KBM-7 (cell line): ENCODE data around the gene SPOCD1.

Experiments
- DNase-seq: peaks from one replicate; pipeline ENCODE4 v3.0.0-alpha.2; 2015
- in situ Hi-C: fragments of 300-500 bp; cut with MboI; formaldehyde crosslinking; loops from 2 replicates; pipeline ENCODE4 v1.14.3; 2020; ENCODE audit warnings: low sequenced_read_pairs, low pct_unique_long_range_greater_than_20kb, mixed read lengths

The SPOCD1 gene

GRCh38 chr1:31763671-31764311 lies 52.0 kb downstream of the SPOCD1 start:
- in situ Hi-C loops: no loop called here
- DNase-seq: no peak

DNA sequence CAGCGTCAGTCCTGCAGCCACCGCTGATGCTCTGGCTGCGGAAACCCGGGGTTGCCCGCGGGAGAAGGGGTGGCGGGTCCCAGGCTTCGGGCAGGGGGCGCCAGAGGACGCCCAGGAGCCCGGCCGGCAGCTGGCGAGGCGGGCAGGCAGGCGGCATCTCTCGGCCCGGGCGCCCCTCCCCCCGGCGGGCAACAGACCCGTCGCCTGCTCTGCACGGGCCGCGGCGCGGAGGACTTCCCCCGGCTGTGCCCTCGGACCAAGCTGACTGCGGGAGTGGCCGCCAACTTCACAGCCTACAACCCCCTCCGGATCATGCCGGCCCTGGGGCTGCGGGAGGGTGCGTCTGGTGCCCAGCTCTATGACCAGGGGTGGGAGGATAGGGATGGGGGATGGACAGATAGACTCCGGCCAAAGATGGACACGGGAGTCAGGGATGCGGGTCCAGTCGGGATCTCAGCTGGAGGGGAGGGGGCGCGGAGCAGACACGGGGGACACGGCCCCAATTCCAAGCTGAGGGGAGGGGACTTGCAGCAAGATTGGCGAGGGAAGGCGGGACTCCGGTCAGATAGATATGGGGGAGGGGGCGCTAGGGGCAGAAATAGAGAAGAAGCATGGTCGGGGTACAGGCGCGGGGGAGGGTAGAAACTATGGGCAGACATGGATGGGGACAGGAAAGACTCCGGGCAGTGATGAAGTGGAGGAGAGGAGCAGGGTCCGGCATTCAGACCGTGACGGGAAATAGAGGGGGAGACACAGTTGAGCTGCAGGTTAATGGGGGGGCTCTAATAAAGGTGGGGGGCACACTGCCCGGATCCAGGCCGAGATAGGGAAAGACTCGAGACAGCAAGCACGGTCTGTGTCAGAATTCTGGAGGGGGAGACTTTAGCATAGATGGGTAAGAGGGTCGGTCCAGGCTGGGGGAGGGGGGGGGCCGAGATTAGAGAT lies 52.8 kb downstream of the SPOCD1 start:
- in situ Hi-C loops: no loop called here

DNA sequence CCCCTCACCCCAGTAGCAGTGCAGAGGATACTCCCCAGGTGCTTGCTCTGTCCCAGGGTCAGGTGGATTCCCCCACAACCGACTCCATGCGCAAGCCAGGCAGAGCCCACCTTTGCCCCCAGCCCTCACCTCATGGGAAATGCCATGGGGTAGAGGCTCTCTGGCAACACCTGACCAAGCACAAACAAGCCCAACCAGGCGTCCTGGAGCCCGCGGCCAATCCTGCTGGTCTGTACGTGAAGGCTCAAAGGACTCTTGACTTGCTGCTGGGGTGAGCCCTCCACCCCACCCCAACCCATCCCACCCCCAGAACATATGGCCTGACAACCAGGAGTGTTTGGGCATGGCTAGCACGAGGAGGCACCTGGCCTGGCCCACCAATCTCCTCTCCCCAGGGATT lies 53.5 kb downstream of the SPOCD1 start:
- DNase-seq: no peak
- in situ Hi-C loops: no loop called here

More for the DNA sequence above, 52.8 kb downstream of the SPOCD1 start:
- DNase-seq: peak; percentile 76

GRCh38 chr1:31761883-31762282 lies 53.9 kb downstream of the SPOCD1 start:
- in situ Hi-C loops: no loop called here
- no peak for DNase-seq

GRCh38 chr1:31760471-31761470 lies 55.1 kb downstream of the SPOCD1 start:
- peak; percentile 34 for DNase-seq
- in situ Hi-C loops: no loop called here

- in situ Hi-C loops: no loop called here
- DNase-seq: no peak
Measured at GRCh38 chr1:31759298-31760023, 56.4 kb downstream of the SPOCD1 start.

GRCh38 chr1:31758823-31759222 lies 57.0 kb downstream of the SPOCD1 start:
- DNase-seq: no peak
- in situ Hi-C loops: no loop called here

DNA sequence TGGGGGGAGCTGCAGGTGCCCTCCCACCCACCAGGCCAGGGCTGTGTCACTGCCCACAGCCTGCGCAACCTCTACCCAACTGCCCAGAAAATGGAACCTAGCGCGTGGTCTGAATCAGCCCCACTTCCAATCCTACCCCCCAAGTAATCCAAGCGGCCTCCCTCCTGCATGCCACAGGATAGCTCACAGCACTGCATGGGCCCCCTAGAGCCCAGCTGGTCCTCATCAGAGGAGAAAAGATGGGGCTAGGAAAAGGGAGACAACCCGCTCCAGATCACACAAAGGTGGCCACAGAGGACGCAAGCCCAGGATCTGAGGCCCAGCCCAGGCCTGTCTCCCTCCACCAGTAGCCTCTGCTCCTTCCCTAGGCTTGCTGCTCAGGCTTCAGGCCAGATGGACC lies 57.8 kb downstream of the SPOCD1 start:
- no peak for DNase-seq
- in situ Hi-C loops: no loop called here

GRCh38 chr1:31757204-31757679 lies 58.6 kb downstream of the SPOCD1 start:
- in situ Hi-C loops: no loop called here
- DNase-seq: no peak

- no peak for DNase-seq
- in situ Hi-C loops: no loop called here
Measured at GRCh38 chr1:31756578-31756977, 59.2 kb downstream of the SPOCD1 start.

GRCh38 chr1:31755850-31756492 lies 59.9 kb downstream of the SPOCD1 start:
- in situ Hi-C loops: no loop called here
- DNase-seq: no peak

GRCh38 chr1:31755197-31755611 lies 60.6 kb downstream of the SPOCD1 start:
- no peak for DNase-seq
- in situ Hi-C loops: no loop called here

GRCh38 chr1:31754397-31754796 lies 61.4 kb downstream of the SPOCD1 start:
- in situ Hi-C loops: no loop called here

DNA sequence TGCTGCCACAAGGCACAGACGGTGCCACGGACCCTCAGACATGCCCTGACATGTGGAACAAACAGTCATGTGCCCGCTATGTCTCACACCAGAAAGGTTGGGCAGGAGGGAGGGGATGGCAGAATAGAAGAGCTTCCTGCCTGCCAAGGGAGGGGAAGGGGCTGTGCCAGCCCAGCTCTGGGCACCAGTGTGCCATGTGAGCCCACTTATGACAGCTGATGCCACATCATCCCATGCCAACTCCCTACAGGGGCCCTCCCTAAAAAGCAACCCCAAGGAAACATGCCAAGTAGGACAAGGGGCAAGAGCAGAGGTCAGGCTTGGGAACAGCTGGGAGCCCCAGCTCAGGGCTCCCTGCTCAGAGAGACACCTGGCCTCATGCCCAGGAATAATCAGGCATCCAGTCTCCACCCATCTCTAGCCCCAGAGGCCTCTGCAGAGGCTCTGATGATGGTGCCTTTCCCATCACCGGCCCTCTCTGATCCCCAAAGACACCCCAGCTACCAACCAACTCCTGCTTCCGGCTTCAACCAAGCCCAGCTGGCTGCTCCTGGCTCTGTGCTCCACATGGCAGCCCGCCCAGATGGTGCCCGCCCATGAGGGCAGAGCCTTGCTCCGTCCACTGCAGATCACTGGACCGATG lies 62.0 kb downstream of the SPOCD1 start:
- DNase-seq: no peak
- in situ Hi-C loops: no loop called here

More at GRCh38 chr1:31754397-31754796, 61.4 kb downstream of the SPOCD1 start:
- DNase-seq: no peak

GRCh38 chr1:31752952-31753475 lies 62.8 kb downstream of the SPOCD1 start:
- no peak for DNase-seq
- in situ Hi-C loops: no loop called here

- DNase-seq: no peak
- in situ Hi-C loops: no loop called here
Measured at GRCh38 chr1:31752258-31752657, 63.6 kb downstream of the SPOCD1 start.

DNA sequence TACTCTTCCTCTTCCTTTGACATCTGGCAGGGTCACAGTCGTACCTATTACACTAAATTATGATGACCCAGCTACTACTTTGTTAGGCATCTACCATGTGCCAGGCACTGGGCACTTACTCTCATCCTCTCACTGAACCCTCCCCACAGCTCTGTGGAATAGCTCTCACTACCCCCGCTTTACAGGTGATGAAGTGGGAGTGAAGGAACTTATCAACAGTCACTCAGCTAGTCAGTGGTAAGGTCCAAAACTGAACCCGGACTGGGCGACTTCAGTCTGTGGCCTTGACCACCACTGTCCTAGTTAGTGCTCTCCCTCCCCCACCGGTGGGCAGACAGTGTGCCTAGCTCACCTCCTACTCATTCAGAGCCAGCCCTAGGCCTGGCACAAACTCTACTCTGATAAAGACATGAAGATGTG lies 64.0 kb downstream of the SPOCD1 start:
- no peak for DNase-seq
- in situ Hi-C loops: no loop called here
